IMR-90 (cell line): ENCODE data around the gene LEMD3. TPM values are rescaled to one million over a fixed set of nuclear protein-coding genes. Genes with fewer than 3 reads are reported as not detected.

Source experiments
- ATAC-seq: fragments of 200-7000 bp; cut with Tn5 transposase; 2 replicates; pipeline ENCODE4 v1.9.1; 2020; ENCODE audit warnings: low read depth, mild to moderate bottlenecking, moderate library complexity
- BruUV-seq: library from RNA; stranded (reverse); fragments of 400-500 nt; replicated peaks from 2 replicates; lab custom pipeline; 2021; lab: Mats Ljungman, UMichigan
- CTCF ChIA-PET: fragments of 300-600 bp; formaldehyde crosslinking; extraction: SDS; loops from one replicate; lab custom pipeline; 2021; ENCODE audit warnings: antibody characterized with exemption; lab: Yijun Ruan, JAX
- POLR2A ChIA-PET: fragments of 300-600 bp; sonication (Branson Sonifier 250); formaldehyde crosslinking; loops from one replicate; lab custom pipeline; 2022; ENCODE audit warnings: antibody characterized with exemption; ENCODE audit not compliant: unreplicated experiment; lab: Charles Lee
- DNase-seq: peaks from one replicate; pipeline ENCODE4 v3.0.0; 2013
- H2AFZ ChIP-seq: replicated peaks from 2 replicates; pipeline ENCODE3; 2013; ENCODE audit warnings: low read length, mild to moderate bottlenecking; ENCODE audit not compliant: poor library complexity
- H2AK5ac ChIP-seq: 2 replicates; pipeline ENCODE4 v1.6.1; 2013; ENCODE audit warnings: low read depth, low read length, inconsistent platforms
- H2AK9ac ChIP-seq: replicated peaks from 2 replicates; pipeline ENCODE3; 2013; ENCODE audit warnings: mild to moderate bottlenecking, low read depth, low read length, moderate library complexity; ENCODE audit not compliant: poor library complexity
- H2BK120ac ChIP-seq: 2 replicates; pipeline ENCODE4 v1.6.1; 2013; ENCODE audit warnings: low read depth, low read length, inconsistent platforms
- H2BK15ac ChIP-seq: 3 replicates; pipeline ENCODE4 v1.6.1; 2013; ENCODE audit warnings: low read depth, low read length, inconsistent platforms
- H2BK20ac ChIP-seq: 2 replicates; pipeline ENCODE4 v1.6.1; 2013; ENCODE audit warnings: low read depth, mild to moderate bottlenecking, inconsistent platforms, low read length, moderate library complexity
- H2BK5ac ChIP-seq: 2 replicates; pipeline ENCODE4 v1.6.1; 2013; ENCODE audit warnings: mild to moderate bottlenecking, low read depth, low read length, inconsistent platforms; ENCODE audit not compliant: poor library complexity, severe bottlenecking
- H3K14ac ChIP-seq: replicated peaks from 2 replicates; pipeline ENCODE4 v1.6.1; 2013; ENCODE audit warnings: low read depth, low read length, inconsistent platforms
- H3K18ac ChIP-seq: 2 replicates; pipeline ENCODE4 v1.6.1; 2013; ENCODE audit warnings: low read depth, low read length, control low read depth
- H3K23ac ChIP-seq: 2 replicates; pipeline ENCODE4 v1.6.1; 2013; ENCODE audit warnings: low read depth, low read length, inconsistent platforms
- H3K27ac ChIP-seq: 2 replicates; pipeline ENCODE4 v1.5.1; 2013; ENCODE audit warnings: mild to moderate bottlenecking, control low read depth, low read length; ENCODE audit not compliant: insufficient read depth
- H3K27me3 ChIP-seq: 2 replicates; pipeline ENCODE4 v1.6.1; 2013; ENCODE audit warnings: low read length; ENCODE audit not compliant: control insufficient read depth, insufficient read depth
- H3K36me3 ChIP-seq: 2 replicates; pipeline ENCODE4 v1.6.1; 2013; ENCODE audit warnings: low read length, mixed read lengths; ENCODE audit not compliant: control insufficient read depth, insufficient read depth
- H3K4ac ChIP-seq: 2 replicates; pipeline ENCODE4 v1.6.1; 2013; ENCODE audit warnings: low read depth, low read length, inconsistent platforms
- H3K4me1 ChIP-seq: 2 replicates; pipeline ENCODE4 v1.6.1; 2013; ENCODE audit warnings: low read length, mixed read lengths; ENCODE audit not compliant: control insufficient read depth, insufficient read depth
- H3K4me2 ChIP-seq: 2 replicates; pipeline ENCODE4 v1.6.1; 2013; ENCODE audit warnings: low read depth, mild to moderate bottlenecking, control low read depth, low read length, moderate library complexity
- H3K4me3 ChIP-seq: 2 replicates; pipeline ENCODE4 v1.5.1; 2013; ENCODE audit warnings: low read depth, mild to moderate bottlenecking, control low read depth, low read length, moderate library complexity; ENCODE audit not compliant: insufficient read depth
- H3K56ac ChIP-seq: 2 replicates; pipeline ENCODE4 v1.6.1; 2013; ENCODE audit warnings: low read length, inconsistent platforms; ENCODE audit not compliant: insufficient read depth; ENCODE audit errors: extremely low read depth
- H3K79me1 ChIP-seq, 2 experiments: 2 replicates each; pipeline ENCODE4 v1.6.1; 2013; ENCODE audit warnings: low read length in 2 of 2, inconsistent platforms in 1 of 2, low read depth in 1 of 2
- H3K9ac ChIP-seq: 2 replicates; pipeline ENCODE4 v1.6.1; 2013; ENCODE audit warnings: low read depth, low read length, control low read depth
- H3K9me1 ChIP-seq: 2 replicates; pipeline ENCODE4 v1.6.1; 2013; ENCODE audit warnings: low read length, inconsistent platforms; ENCODE audit not compliant: insufficient read depth
- H3K9me3 ChIP-seq: 2 replicates; pipeline ENCODE4 v1.6.1; 2013; ENCODE audit warnings: low read length; ENCODE audit not compliant: control insufficient read depth, insufficient read depth
- H4K20me1 ChIP-seq: 2 replicates; pipeline ENCODE4 v1.6.1; 2013; ENCODE audit warnings: low read length, inconsistent platforms; ENCODE audit not compliant: insufficient read depth
- H4K5ac ChIP-seq: 2 replicates; pipeline ENCODE4 v1.6.1; 2013; ENCODE audit warnings: mild to moderate bottlenecking, low read depth, low read length, control low read depth
- H4K8ac ChIP-seq, 2 experiments: 2 replicates each; pipeline ENCODE4 v1.6.1; 2013; ENCODE audit warnings: low read depth in 2 of 2, low read length in 2 of 2, control low read depth in 1 of 2, inconsistent platforms in 1 of 2
- H4K91ac ChIP-seq: 2 replicates; pipeline ENCODE4 v1.6.1; 2013; ENCODE audit warnings: low read depth, low read length, inconsistent platforms; ENCODE audit not compliant: insufficient read depth
- BHLHE40 ChIP-seq: fragments of 150-350 bp; IDR thresholded peaks from 2 replicates; pipeline ENCODE4 v1.6.1; 2016; ENCODE audit warnings: mild to moderate bottlenecking, low read depth, low read length
- CEBPB ChIP-seq: IDR thresholded peaks from 2 replicates; pipeline ENCODE4 v1.6.1; 2012; ENCODE audit warnings: low read depth, low read length, improper control_type of control experiment
- CHD1 ChIP-seq: IDR thresholded peaks from 2 replicates; pipeline ENCODE4 v1.6.1; 2012; ENCODE audit warnings: low read depth, low read length, improper control_type of control experiment
- CTCF ChIP-seq: conservative IDR thresholded peaks from 2 replicates; pipeline ENCODE4 v1.5.1; 2012; ENCODE audit warnings: mild to moderate bottlenecking, low read depth, low read length, improper control_type of control experiment
- FOS ChIP-seq: fragments of 150-350 bp; IDR thresholded peaks from 2 replicates; pipeline ENCODE4 v1.6.1; 2016; ENCODE audit warnings: low read depth, low read length
- MAFK ChIP-seq: IDR thresholded peaks from 2 replicates; pipeline ENCODE4 v1.6.1; 2012; ENCODE audit warnings: low read depth, low read length, improper control_type of control experiment
- MAZ ChIP-seq: IDR thresholded peaks from 2 replicates; pipeline ENCODE4 v1.6.1; 2012; ENCODE audit warnings: low read depth, mild to moderate bottlenecking, low read length, improper control_type of control experiment, moderate library complexity, borderline replicate concordance
- MXI1 ChIP-seq: IDR thresholded peaks from 2 replicates; pipeline ENCODE4 v1.6.1; 2012; ENCODE audit warnings: low read depth, mild to moderate bottlenecking, low read length, moderate library complexity, borderline replicate concordance
- NFE2L2 ChIP-seq: fragments of 150-350 bp; IDR thresholded peaks from 2 replicates; pipeline ENCODE4 v1.6.1; 2016; ENCODE audit warnings: low read depth, mild to moderate bottlenecking, low read length
- POLR2A ChIP-seq: IDR thresholded peaks from 2 replicates; pipeline ENCODE4 v1.6.1; 2012; ENCODE audit warnings: mild to moderate bottlenecking, low read depth, low read length
- RAD21 ChIP-seq: IDR thresholded peaks from 2 replicates; pipeline ENCODE4 v1.6.1; 2012; ENCODE audit warnings: low read length, improper control_type of control experiment
- RCOR1 ChIP-seq: IDR thresholded peaks from 2 replicates; pipeline ENCODE4 v1.6.1; 2012; ENCODE audit warnings: mild to moderate bottlenecking, low read length, improper control_type of control experiment; ENCODE audit not compliant: insufficient replicate concordance
- RFX5 ChIP-seq: IDR thresholded peaks from 2 replicates; pipeline ENCODE4 v1.8.0; 2012; ENCODE audit warnings: low read depth, mild to moderate bottlenecking, low read length, moderate library complexity
- SMC3 ChIP-seq: fragments of 150-350 bp; IDR thresholded peaks from 2 replicates; pipeline ENCODE4 v1.6.1; 2016; ENCODE audit warnings: low read depth, mild to moderate bottlenecking, antibody characterized with exemption, low read length, moderate library complexity
- dilution Hi-C: fragments of 300-500 bp; cut with HindIII; formaldehyde crosslinking; loops from one replicate; pipeline ENCODE4 v1.14.3; 2018; ENCODE audit warnings: low sequenced_read_pairs; ENCODE audit not compliant: unreplicated experiment
- in situ Hi-C: fragments of 300-500 bp; cut with MboI; formaldehyde crosslinking; loops from 3 replicates; pipeline ENCODE4 v1.14.3; 2019; ENCODE audit warnings: low sequenced_read_pairs, inconsistent platforms, mixed read lengths
- intact Hi-C: fragments of 100-400 bp; cut with micrococcal nuclease; formaldehyde crosslinking; loops from 2 replicates; pipeline ENCODE4 v1.10.0; 2022
- polyA plus RNA-seq, 3 experiments: library from polyadenylated mRNA; depleted of rRNA; stranded (reverse); fragments of >200 nt; gene quantifications; 2 replicates each; pipeline ENCODE4 v1.2.3, GENCODE V29; 2012; ENCODE audit warnings: low replicate concordance in 1 of 3
- total RNA-seq: library from RNA; depleted of rRNA; stranded (reverse); fragments of >200 nt; gene quantifications from 2 replicates; pipeline ENCODE4 v1.2.3, GENCODE V29; 2012
- TF ChIP-seq, protein P1 (sequence below): fragments of 150-350 bp; IDR thresholded peaks from 2 replicates; pipeline ENCODE4 v1.6.1; 2016; ENCODE audit warnings: low read depth, mild to moderate bottlenecking, low read length, moderate library complexity, borderline replicate concordance
- TF ChIP-seq, protein P2 (sequence below): fragments of 150-350 bp; IDR thresholded peaks from 2 replicates; pipeline ENCODE4 v1.6.1; 2017; ENCODE audit warnings: mild to moderate bottlenecking, antibody characterized with exemption, low read length, low read depth

Gene LEMD3
- total and polyA plus RNA-seq, 2 of the 4 experiments (the other 2 are of a cell fraction) = 5.5 to 9.9 TPM

DNA sequence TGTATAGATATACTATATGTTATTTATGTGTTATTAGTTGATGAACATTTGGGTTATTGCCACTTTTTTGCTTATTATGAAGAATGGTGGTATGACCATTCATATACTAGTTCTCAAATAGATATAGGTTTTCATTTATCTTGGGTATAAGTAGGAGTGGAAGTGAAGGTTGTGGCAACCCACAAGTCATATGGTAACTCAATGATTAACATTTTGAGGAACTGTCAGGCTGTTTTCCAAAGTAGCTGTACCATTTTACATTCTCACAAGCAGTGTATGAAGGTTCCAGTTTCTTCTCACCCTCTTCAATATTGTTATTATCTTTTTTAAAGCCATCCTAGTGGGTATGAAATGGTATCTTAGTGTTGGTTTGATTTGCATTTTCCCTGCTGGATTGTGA lies 90.1 kb downstream of the LEMD3 start:
- dilution Hi-C loops = no loop called here
- Histone ChIP-seq H3K9ac (no peak overlapping the region), H3K27me3 (no peaks in the 10 kb centered on the region), H2BK15ac (no peak overlapping the region), H3K36me3 (no peaks in the 10 kb centered on the region), H2AK9ac (no peak overlapping the region), H3K14ac (no peak overlapping the region), H2BK20ac (no peak overlapping the region), H4K91ac (no peak overlapping the region), H3K18ac (no peak overlapping the region), H4K5ac (no peak overlapping the region), H3K27ac (no peak overlapping the region), H3K23ac (no peak overlapping the region), H3K9me1 (no peaks in the 10 kb centered on the region), H2AK5ac (no peak overlapping the region), H3K4me1 (no peaks in the 10 kb centered on the region), H3K4me3 (no peak overlapping the region), H3K56ac (no peak overlapping the region), H2BK5ac (no peak overlapping the region), H3K79me1 (no peaks in the 10 kb centered on the region), H2BK120ac (no peak overlapping the region), H4K20me1 (no peaks in the 10 kb centered on the region), H3K4ac (no peak overlapping the region), H3K9me3 (no peaks in the 10 kb centered on the region), H2AFZ (no peak overlapping the region), H4K8ac (no peak overlapping the region), H3K4me2 (no peak overlapping the region)
- ChIA-PET POLR2A (no interaction called here), CTCF (no interaction called here)
- no TSS peak for BruUV-seq
- TF ChIP-seq MAZ (no peak), CEBPB (no peak), CTCF (no peak), POLR2A (no peak), BHLHE40 (no peak), FOS (no peak), CHD1 (no peak), MAFK (no peak), NFE2L2 (no peak), MXI1 (no peak), RFX5 (no peak), RAD21 (no peak), SMC3 (no peak), RCOR1 (no peak)
- TF ChIP-seq, protein P1, sequence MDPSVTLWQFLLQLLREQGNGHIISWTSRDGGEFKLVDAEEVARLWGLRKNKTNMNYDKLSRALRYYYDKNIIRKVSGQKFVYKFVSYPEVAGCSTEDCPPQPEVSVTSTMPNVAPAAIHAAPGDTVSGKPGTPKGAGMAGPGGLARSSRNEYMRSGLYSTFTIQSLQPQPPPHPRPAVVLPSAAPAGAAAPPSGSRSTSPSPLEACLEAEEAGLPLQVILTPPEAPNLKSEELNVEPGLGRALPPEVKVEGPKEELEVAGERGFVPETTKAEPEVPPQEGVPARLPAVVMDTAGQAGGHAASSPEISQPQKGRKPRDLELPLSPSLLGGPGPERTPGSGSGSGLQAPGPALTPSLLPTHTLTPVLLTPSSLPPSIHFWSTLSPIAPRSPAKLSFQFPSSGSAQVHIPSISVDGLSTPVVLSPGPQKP = no peak
- TF ChIP-seq, protein P2, sequence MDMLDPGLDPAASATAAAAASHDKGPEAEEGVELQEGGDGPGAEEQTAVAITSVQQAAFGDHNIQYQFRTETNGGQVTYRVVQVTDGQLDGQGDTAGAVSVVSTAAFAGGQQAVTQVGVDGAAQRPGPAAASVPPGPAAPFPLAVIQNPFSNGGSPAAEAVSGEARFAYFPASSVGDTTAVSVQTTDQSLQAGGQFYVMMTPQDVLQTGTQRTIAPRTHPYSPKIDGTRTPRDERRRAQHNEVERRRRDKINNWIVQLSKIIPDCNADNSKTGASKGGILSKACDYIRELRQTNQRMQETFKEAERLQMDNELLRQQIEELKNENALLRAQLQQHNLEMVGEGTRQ = no peak
- intact Hi-C loops = no loop called here
- DNase-seq (no peak), ATAC-seq (no peak)
- in situ Hi-C loops = no loop called here
